T-helper 1 cell treated with Interleukin-12 subunit alpha and Interleukin-12 subunit beta and Interleukin-4 antibody, amounts not matched to agents 30 ng/mL and 1 ng/mL, for 36 hours (primary cell): ENCODE measurements around the gene PPM1A. TPM values are rescaled to one million over a fixed set of nuclear protein-coding genes. Genes with fewer than 3 reads are reported as not detected.

Experiments used
- intact Hi-C: fragments of 100-400 bp; cut with micrococcal nuclease; formaldehyde crosslinking; loops from one replicate; pipeline ENCODE4 v1.15.1; 2024
- total RNA-seq: library from RNA; stranded (reverse); gene quantifications from 2 replicates; pipeline ENCODE4 v1.2.3, GENCODE V29; 2022

PPM1A gene
- total RNA-seq, 1 donor from 2014 or later, result 50.6 TPM

GRCh38 chr14:60225265-60225664 lies 23.8 kb upstream of the PPM1A start:
- intact Hi-C loops, result no loop called here

DNA sequence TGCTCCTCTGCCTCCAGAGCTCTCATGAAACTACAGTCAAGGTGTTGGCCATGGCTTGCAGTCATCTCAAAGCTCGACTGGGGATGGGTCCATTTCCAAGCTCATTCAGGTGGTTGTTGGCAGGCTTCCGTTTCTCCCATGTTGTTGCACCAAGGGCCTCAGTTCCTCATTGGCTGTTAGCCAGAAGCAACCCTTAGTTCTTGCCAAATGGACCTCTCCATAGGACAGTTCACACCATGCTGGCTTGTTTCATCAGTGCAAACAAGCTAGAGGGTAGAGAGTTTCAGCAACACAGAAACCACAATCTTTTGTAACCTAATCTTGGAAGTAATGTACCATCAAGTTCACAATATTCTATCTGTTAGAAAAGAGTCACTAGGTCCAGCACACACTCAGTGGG lies 22.7 kb upstream of the PPM1A start:
- intact Hi-C loops, result no loop called here

GRCh38 chr14:60227291-60227690 lies 21.7 kb upstream of the PPM1A start:
- intact Hi-C loops, result no loop called here

DNA sequence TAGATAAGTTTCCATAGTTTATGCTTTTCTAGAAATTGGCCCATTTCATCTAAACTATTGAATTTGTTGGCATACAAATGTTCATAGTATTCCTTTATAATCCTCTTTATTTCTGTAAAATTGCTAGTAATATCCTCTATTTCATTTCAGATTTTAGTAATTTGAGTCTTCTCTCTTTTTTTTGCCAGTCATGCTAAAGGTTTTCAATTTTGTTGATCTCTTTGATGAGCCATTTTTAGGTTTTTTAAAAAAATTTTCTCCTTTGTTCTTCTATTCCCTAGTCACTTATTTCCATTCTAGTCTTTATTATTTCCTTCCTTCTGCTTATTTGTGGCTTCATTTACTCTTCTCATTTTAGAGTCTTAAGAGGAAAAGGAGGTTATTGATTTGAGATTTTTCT lies 19.4 kb upstream of the PPM1A start:
- intact Hi-C loops, result no loop called here

GRCh38 chr14:60232185-60232584 lies 16.8 kb upstream of the PPM1A start:
- intact Hi-C loops, result no loop called here

DNA sequence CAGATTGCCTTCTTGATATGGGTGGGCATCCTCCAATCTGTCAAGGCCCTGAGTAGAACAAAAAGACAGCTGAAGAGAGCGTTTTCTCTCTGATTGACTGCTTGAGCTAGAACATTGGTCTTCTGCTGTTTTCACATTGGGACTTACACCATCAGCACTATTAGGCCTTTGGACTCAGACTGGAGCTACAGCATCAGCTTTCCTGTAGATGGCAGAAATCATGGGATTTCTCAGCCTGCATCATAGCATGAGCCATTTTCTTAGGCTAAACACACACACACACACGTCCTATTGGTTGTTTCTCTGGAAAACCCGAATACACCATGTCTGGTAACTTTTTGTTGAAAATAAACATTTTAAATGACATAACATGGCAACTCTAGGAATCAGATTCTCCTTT lies 15.8 kb upstream of the PPM1A start:
- intact Hi-C loops, result no loop called here

DNA sequence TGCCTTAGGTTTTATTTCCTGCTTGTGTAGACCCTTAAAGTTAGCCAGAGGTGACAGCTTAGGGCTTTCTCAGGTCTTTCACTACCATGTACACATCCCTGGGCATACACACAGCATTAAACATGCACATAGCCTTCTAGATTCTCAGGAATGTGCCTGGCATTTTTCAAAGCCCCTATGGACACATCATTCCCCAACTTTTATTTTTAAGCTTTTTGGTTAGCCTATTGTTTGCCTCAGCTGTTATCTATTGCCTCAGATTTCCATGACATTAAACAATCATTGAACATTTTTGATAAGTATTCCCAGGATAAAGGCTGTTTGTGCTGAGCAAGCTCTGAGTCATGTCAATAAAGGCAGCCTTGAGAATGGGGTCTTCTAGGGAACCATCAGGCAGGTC lies 15.1 kb upstream of the PPM1A start:
- intact Hi-C loops, result no loop called here

- intact Hi-C loops, result no loop called here
Observed at GRCh38 chr14:60235440-60235839, 13.6 kb upstream of the PPM1A start.

- intact Hi-C loops, result no loop called here
Observed at GRCh38 chr14:60238955-60239354, 10.1 kb upstream of the PPM1A start.

DNA sequence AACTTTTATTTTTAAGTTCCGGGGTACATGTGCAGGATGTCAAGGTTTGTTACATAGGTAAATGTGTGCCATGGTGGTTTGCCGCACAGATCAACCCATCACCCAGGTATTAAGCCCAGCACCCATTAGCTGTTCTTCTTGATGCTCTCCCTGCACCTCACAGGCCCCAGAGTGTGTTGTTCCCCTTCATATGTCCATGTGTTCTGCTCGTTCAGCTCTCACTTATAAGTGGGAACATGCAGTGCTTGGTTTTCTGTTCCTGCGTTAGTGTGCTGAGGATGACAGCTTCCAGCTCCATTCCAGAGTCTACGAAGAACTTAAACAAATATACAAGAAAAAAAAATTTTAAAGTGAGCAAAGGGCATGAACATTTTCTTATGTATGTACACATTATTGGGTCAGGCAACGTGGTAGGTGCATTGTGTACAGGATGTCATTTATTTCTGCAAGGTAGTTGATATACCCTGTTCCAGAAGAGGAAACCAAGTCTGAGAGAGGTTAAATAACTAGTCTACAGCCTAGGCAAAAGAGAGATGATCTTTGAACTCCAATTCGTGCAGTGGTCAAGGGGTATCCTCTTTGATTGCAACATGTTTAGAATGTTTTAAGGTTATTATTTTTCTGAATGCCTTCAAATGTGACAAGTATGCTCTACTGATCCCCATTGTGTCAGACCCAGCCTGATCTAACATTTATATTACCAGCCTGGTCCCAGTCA lies 8.7 kb upstream of the PPM1A start:
- intact Hi-C loops, result loop anchor here (10.0 kb wide), 1 partner anchor 415 kb away; no protein-coding TSS in a partner anchor

DNA sequence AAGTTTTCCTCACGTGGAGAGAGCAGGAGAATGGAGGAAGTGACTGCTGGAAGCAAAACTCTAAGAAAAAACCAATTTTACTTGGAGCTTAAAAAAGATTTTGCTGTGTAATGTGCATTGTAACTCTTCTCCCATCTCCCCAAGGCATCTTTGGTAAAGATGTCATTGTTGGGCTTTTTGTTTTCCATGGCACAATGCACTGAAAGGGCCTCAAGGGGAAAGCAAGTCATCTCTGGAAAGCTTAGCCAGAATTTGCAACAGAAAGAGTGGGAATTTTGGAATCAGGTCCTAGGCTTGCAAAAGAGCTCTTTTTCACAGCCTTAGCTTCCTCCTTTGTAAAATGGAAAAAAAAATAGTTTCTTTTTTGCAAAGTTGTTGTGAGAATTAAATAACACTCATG lies 7.9 kb upstream of the PPM1A start:
- intact Hi-C loops, result loop anchor here (10.0 kb wide), 1 partner anchor 414 kb away; no protein-coding TSS in a partner anchor

- intact Hi-C loops, result loop anchor here (10.0 kb wide), 1 partner anchor 412 kb away; no protein-coding TSS in a partner anchor
Observed at GRCh38 chr14:60242429-60242828, 6.6 kb upstream of the PPM1A start.

DNA sequence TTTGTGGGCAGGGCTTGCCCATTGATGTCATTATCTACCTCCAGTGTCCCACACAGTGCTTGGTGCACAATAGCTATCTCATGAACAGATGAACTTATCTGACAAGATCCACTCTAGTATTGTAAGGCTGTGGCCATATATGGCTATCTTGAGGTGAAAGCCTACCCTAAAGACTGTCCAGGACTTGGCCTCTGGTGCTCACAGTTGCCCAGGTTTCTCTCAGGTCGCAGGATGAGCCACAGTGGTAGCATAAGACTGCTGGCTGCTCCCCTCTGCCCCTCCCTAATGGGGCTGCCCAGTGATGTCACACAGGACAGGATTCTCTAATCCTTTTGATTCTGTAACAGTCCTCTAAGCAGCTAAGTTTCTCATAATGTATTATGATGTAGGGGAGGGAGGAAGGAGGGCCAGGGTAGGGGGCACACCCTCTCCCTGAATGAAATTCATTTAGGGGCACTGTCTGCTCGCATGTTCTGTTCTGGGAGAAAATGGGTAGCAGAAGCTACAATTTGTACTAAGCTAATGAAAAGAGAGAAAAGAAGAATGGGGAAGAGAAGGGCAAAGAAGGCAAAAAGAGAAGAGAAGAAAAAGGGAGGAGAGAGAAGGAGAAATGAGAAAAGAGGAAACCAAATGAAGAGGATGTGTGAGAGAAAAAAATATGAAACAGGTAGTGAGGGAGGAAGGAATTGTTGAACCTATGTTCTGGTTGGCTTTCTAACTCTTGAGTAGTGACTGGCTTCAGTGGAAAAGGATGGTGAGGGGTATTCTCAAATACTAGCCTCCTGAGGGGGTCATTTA lies 3.4 kb upstream of the PPM1A start:
- intact Hi-C loops, result loop anchor here (2.0 to 10.0 kb wide), 6 partner anchors 31 to 1232 kb away; partner anchors contain the start of gene MNAT1

GRCh38 chr14:60247994-60248696 lies 876 bp upstream of the PPM1A start:
- intact Hi-C loops, result loop anchor here (1.0 to 10.0 kb wide), 14 partner anchors 33 to 1949 kb away; partner anchors contain the start of genes ARID4A, KIAA0586, MNAT1 and PCNX4

- intact Hi-C loops, result loop anchor here (1.0 to 10.0 kb wide), 16 partner anchors 10 to 1951 kb away; partner anchors contain the start of genes ARID4A, KIAA0586, MNAT1 and SLC38A6
Observed at GRCh38 chr14:60249321-60250256, 568 bp downstream of the PPM1A start.

- intact Hi-C loops, result loop anchor here (1.0 kb wide), 2 partner anchors 9 to 16 kb away; no protein-coding TSS in a partner anchor
Observed at GRCh38 chr14:60250257-60251035, 1.4 kb downstream of the PPM1A start.

DNA sequence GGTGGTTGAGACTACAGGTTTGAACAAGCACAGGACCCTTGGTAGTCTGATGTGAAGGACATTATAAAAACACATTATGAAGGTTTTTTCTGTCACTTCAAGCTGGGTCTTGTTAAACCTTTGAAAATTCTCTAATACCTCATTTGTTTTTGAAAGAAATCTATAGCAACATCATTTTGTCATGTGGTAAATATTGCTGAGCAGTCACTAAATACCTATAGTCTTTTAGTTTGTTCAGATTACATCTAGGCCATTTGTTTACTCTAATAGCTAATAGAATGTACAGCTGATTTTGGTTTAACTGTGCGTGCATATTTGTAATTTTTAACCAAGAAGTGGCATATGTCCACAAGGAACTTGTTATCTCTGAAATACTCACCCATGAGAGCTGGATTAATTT lies 2.9 kb downstream of the PPM1A start:
- intact Hi-C loops, result no loop called here

- intact Hi-C loops, result no loop called here
Observed at GRCh38 chr14:60252630-60253029, 3.6 kb downstream of the PPM1A start.

- intact Hi-C loops, result no loop called here
Observed at GRCh38 chr14:60253649-60254048, 4.6 kb downstream of the PPM1A start.

DNA sequence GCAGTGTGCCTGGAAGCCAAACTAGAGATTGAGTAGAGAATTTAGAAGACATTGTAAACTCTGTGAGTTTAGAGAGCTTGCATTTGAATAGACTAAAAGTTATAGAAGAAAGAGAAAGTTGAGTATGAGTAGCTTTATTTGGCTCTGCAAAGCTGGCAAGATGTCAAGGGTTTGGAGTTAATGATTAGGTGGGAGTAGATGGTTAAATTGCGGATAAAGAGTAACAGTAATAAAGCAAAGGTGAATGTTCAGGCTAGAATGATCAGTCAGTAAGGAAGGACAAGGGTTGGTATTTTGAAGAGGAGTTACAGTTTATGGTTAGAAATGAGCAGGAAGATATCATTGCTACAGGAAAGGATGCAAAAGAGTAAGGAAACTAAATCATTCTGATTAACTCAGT lies 5.2 kb downstream of the PPM1A start:
- intact Hi-C loops, result no loop called here
